ENCODE data around the gene CAMK1D. TPM values are rescaled to one million over a fixed set of nuclear protein-coding genes. Genes with fewer than 3 reads are reported as not detected.

Gene CAMK1D
- total RNA-seq, 4 donors from 2014 or later = 8.8 to 17.8 (median 13.9) TPM

DNA sequence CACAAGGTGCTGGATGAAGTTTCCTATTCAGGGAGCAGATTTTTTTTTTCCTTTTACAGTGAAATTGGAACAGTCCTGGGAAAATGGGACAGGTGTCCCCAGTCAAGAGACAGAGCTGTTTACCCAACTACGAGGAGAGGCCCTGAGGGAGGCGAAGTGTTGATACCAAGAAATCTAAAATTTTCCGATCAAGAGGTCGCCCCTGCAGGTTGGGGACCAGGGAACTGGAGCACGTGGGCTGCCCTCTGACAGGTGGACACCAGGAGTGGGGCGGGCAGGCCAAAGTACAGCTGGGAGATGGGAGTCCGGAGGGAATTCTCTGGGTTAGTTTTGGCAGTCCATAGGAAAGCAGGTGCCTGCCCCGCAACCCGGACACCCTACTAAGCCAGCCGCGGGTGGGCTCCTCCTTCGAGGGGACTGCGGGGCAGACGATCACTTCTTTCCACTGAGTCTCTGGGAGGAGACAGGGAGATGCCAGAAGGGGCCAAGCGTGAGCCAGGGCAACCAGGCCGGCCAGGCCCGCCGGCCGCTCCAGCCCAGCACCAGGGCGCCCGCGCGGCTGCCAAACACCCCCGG, 965 bp upstream of the CAMK1D start:
- TF ChIP-seq, protein P1, sequence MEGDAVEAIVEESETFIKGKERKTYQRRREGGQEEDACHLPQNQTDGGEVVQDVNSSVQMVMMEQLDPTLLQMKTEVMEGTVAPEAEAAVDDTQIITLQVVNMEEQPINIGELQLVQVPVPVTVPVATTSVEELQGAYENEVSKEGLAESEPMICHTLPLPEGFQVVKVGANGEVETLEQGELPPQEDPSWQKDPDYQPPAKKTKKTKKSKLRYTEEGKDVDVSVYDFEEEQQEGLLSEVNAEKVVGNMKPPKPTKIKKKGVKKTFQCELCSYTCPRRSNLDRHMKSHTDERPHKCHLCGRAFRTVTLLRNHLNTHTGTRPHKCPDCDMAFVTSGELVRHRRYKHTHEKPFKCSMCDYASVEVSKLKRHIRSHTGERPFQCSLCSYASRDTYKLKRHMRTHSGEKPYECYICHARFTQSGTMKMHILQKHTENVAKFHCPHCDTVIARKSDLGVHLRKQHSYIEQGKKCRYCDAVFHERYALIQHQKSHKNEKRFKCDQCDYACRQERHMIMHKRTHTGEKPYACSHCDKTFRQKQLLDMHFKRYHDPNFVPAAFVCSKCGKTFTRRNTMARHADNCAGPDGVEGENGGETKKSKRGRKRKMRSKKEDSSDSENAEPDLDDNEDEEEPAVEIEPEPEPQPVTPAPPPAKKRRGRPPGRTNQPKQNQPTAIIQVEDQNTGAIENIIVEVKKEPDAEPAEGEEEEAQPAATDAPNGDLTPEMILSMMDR (IDR thresholded peaks at IDR 0.05; ENCODE audit: low read depth) = no peak

DNA sequence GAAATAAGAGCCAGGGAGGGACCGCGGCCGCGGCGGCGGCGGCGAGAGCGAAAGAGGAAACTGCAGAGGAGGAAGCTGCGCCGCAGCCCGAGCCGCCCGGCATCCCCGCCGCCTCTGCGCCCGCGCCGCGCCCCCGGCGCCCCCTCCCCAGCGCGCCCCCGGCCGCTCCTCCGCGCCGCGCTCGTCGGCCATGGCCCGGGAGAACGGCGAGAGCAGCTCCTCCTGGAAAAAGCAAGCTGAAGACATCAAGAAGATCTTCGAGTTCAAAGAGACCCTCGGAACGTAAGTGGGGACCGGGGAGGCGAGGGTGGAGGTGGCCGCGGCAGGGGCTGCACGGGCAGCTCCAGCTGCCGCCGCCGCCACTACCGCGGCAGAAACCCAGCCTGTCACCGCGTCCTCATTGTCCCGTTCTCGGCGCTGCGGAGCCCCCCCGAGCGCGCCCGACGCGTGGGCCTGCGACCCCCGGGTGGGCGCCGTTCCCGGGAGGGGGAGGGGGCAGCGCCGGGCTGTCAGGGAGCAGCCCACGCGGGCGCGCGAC, 351 bp downstream of the CAMK1D start:
- TF ChIP-seq, protein P1 (IDR thresholded peaks at IDR 0.05; ENCODE audit: low read depth) = no peak

DNA sequence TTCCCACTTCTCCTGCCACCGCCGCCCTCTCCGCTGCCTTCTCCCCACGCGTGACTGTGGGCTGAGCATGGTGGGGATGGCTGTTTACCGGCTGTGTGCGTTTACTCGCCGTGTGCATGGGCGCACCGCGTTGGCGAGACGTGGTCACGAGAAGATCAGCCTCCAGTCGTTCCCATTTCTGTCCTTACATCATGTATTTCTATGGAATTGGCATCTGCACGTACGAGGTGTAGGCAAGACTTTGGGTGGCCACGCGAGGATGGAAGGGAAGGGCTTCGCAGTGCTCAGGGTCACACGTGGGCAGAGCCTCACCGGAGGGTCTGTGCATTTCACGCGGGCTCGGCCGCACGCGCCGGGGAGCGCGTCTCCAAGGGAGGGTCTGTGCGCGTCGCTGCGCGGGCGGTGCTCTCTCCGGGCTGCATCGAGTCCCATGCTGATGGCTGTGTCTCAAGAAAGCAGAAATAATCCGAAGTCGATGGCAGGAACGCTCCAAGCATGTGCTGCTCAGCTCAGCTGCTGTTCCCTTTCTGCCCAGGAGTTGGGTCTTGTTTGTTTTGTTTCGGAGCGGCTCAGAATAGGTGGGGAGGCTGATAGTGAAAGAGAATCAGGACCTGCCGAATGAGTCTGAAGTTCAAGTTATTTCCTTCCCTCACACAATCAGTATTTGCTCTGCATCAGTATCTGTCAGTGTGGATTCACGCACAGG, 973 bp downstream of the CAMK1D start:
- TF ChIP-seq, protein P1 (IDR thresholded peaks at IDR 0.05; ENCODE audit: low read depth) = no peak

DNA sequence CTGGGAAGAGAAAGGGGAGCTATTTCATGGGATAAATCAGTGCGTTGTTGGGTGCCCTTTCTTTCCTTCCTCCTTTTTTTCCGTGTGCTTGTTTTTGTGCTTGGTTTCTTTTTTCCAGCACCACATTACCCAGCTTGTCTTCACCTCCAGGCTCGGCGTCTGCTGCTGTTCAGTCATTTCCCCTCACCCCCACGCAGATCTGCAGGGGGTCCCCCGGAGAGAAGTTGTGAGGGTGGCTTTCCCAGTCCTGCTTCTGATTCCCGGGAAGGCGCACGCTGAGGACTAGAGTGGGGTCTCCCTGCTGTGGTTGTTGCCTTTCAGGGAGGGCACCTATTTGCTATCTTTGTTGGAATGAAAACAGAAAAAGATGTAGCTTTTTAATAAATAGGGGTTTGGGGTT, 1.6 kb downstream of the CAMK1D start:
- TF ChIP-seq, protein P1 (IDR thresholded peaks at IDR 0.05; ENCODE audit: low read depth) = no peak

DNA sequence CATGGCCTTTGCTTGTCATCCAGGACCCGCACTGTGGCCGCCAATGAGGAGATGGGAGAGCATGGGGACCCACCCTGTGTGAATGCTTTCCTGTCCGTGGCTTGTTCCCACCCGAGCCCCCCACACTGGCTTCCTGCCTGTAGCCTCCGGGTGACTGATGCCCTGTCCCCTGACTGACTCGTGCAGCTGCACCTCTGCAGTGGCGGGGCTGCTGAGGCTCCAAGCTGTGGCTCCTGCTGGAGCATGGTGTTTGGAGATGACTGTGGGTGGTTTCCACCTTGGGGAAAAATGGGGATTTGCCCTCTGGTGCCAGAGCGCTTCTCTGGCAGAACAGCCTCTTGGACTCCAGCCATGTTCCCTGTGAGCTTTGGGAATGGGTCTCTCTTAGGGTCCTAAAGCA, 2.1 kb downstream of the CAMK1D start:
- TF ChIP-seq, protein P1 (IDR thresholded peaks at IDR 0.05; ENCODE audit: low read depth) = no peak

DNA sequence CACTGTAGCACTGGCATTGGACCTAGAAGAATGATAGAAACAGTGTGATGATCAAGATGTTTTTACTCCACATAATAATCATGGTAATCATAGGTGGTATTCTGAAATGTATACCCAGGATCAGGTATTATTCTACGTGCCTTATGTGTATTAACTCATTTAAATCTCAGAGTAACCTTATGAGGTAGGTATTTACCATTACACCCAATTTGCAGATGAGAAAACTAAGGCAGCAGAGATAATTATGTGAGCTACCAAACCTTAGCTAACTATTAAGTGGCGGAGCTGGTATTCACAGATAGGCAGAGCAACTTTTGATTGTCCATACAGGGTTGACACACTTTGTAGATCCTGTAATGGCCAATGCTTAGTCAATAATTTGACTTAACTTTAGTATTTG, 2.5 kb downstream of the CAMK1D start:
- TF ChIP-seq, protein P1 (IDR thresholded peaks at IDR 0.05; ENCODE audit: low read depth) = no peak

DNA sequence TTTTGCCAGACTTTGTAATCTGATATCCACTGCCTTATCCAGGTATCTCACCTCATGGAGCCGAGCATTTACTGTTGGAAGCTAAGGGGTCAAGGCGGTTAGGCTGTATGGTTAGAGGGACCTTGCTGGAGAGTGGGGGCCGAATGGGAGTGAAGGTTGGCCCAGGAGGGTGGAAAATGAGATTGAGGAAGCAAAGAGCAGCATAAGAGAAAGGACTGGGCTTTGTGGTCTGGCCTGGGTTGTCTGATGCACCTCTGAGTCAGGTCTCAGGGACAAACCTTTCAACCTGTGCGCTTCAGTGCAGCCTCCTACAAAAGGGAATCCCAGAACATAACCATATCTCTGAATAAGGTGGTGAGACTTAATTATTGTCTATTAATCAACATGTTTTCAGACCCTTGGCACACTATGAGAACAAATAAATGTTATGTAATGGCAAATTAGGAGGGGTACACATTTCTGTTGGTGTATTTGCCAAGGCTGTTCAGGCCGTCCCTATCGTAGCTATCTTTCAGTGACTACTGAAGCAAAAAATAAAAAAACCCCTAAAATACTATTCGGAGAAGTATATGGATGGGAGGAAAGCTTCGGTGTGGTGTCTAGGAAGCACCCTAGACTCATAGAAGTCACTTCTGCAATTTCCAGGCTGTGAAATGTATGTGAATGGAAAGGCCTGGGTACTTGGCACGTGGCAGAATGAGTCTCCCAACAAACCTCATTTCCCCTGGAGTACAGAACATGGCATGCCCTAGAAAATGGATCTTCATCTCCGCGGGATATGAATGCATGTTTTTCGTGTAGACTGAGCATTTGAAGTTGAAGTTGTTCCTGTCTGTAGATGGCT, 4.3 kb downstream of the CAMK1D start:
- TF ChIP-seq, protein P1 (IDR thresholded peaks at IDR 0.05; ENCODE audit: low read depth) = no peak
